Measurements from ENCODE around the gene HS3ST4.

- TF ChIP-seq CTCF (conservative IDR thresholded peaks at IDR 0.05; ENCODE audit: low read depth, low read length): no peak
- no peak for TF ChIP-seq POLR2A (IDR thresholded peaks at IDR 0.05; ENCODE audit: low read depth, low read length)
- TF ChIP-seq CHD1 (IDR thresholded peaks at IDR 0.05; ENCODE audit: low read depth, low read length): no peak
- no peak for TF ChIP-seq MAFK (IDR thresholded peaks at IDR 0.05; ENCODE audit: low read depth, low read length)
- no peak for TF ChIP-seq CEBPB (IDR thresholded peaks at IDR 0.05; ENCODE audit: low read depth, low read length)
- TF ChIP-seq USF2 (IDR thresholded peaks at IDR 0.05; ENCODE audit: low read depth, low read length): no peak
Observed at GRCh38 chr16:25988084-25988483, 296.3 kb downstream of the HS3ST4 start.

Measured in IMR-90 (cell line).